PC-3 (cell line): ENCODE results near the gene KLKB1.

Experiments
- CTCF ChIP-seq: fragments of 300-600 bp; sonication (generic); conservative IDR thresholded peaks from 2 replicates; pipeline ENCODE4 v1.5.1; 2017; ENCODE audit warnings: antibody characterized with exemption, low read depth, mild to moderate bottlenecking, low read length
- EZH2 ChIP-seq: fragments of 300-600 bp; sonication (generic); IDR thresholded peaks from one replicate; pipeline ENCODE4 v1.6.1; 2017; ENCODE audit warnings: antibody characterized with exemption, mild to moderate bottlenecking, low read length; ENCODE audit not compliant: unreplicated experiment

DNA sequence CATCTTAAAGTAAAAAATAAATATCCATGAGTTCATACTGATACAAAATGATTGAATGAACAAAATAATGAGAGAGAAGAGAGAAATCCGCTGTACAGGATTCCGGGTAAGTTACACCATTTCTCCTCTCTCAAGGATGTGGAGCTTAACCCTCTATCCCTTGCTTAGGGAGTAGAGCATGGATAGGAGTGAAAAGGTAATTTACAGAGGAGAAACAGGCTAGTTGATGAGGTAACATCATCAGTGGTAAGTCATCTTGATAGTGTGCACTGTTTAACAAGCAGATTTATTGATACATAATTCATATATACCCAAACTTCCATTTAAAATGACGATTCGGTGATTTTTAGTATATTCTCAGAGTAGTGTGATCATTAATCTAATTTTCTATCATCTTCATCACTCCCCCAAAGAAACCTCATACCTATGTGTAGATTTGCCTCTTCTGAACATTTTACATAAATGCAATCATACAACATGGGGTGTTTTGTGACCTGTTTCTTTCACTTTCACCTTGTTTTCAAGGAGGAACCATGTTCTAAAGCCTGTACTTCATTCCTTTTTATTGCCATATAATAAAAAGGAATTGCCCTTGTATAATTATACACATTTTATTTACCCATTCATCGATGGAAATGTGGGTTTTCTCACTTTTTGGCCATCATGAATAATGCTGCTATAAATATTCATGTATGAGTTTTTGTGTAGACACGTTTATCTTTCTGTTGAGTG, 73.5 kb downstream of the KLKB1 start:
- TF ChIP-seq CTCF, result no peak
- TF ChIP-seq EZH2, result no peak
